ENCODE results near the gene CREBBP.

The CREBBP gene

GRCh38 chr16:3823427-3823826, 57.1 kb downstream of the CREBBP start:
- peak; percentile 39 for DNase-seq

GRCh38 chr16:3822366-3823045, 58.0 kb downstream of the CREBBP start:
- DNase-seq = peak; percentile 90

- DNase-seq = no peak
Observed at GRCh38 chr16:3821184-3821583, 59.3 kb downstream of the CREBBP start.

- DNase-seq = no peak
Observed at GRCh38 chr16:3819746-3820724, 60.5 kb downstream of the CREBBP start.

- DNase-seq = no peak
Observed at GRCh38 chr16:3819175-3819527, 61.4 kb downstream of the CREBBP start.

- no peak for DNase-seq
Observed at GRCh38 chr16:3816326-3816725, 64.2 kb downstream of the CREBBP start.

GRCh38 chr16:3814755-3815154, 65.8 kb downstream of the CREBBP start:
- no peak for DNase-seq

GRCh38 chr16:3812469-3813172, 67.9 kb downstream of the CREBBP start:
- no peak for DNase-seq

GRCh38 chr16:3810818-3811217, 69.7 kb downstream of the CREBBP start:
- DNase-seq = no peak

GRCh38 chr16:3810198-3810664, 70.3 kb downstream of the CREBBP start:
- no peak for DNase-seq

- no peak for DNase-seq
Observed at GRCh38 chr16:3808308-3809063, 72.0 kb downstream of the CREBBP start.

- DNase-seq = no peak
Observed at GRCh38 chr16:3807425-3808123, 72.9 kb downstream of the CREBBP start.

- DNase-seq = peak; percentile 29
Observed at GRCh38 chr16:3804426-3805016, 76.0 kb downstream of the CREBBP start.

- no peak for DNase-seq
Observed at GRCh38 chr16:3800477-3801270, 79.8 kb downstream of the CREBBP start.

GRCh38 chr16:3800019-3800418, 80.5 kb downstream of the CREBBP start:
- no peak for DNase-seq

- DNase-seq = no peak
Observed at GRCh38 chr16:3799354-3799753, 81.2 kb downstream of the CREBBP start.

- peak; percentile 28 for DNase-seq
Observed at GRCh38 chr16:3798838-3799237, 81.7 kb downstream of the CREBBP start.

GRCh38 chr16:3797904-3798811, 82.4 kb downstream of the CREBBP start:
- peak; percentile 19 for DNase-seq

GRCh38 chr16:3797473-3797872, 83.0 kb downstream of the CREBBP start:
- no peak for DNase-seq

GRCh38 chr16:3793161-3793576, 87.3 kb downstream of the CREBBP start:
- no peak for DNase-seq

Measured in inflammatory macrophage treated with lipopolysaccharide for 4 hours (primary cell).